ENCODE measurements around the gene OMP. TPM values are rescaled to one million over a fixed set of nuclear protein-coding genes. Genes with fewer than 3 reads are reported as not detected.

The OMP gene
- total and polyA plus RNA-seq, 3 donors from 2014 or later: 1.7 to 6.7 TPM; not detected in 1

- no peaks in the 10 kb centered on the region for H3K36me3 ChIP-seq (ENCODE audit: low read depth, missing control alignments)
Observed at GRCh38 chr11:77148963-77149715, 46.5 kb downstream of the OMP start.

GRCh38 chr11:77149716-77150392 is 47.2 kb downstream of the OMP start:
- TF ChIP-seq CTCF (IDR thresholded peaks at IDR 0.05) (no peak), POLR2A (IDR thresholded peaks at IDR 0.05) (no peak)

More at GRCh38 chr11:77148963-77149715, 46.5 kb downstream of the OMP start:
- no peaks in the 10 kb centered on the region for H3K27me3 ChIP-seq
- H3K4me1 ChIP-seq: peaks cover 38% of the 10 kb centered on the region
- H3K27ac ChIP-seq: no peak overlapping the region
- H3K4me3 ChIP-seq: no peak overlapping the region
- TF ChIP-seq POLR2A (IDR thresholded peaks at IDR 0.05) (no peak), CTCF (IDR thresholded peaks at IDR 0.05) (no peak)
- no peaks in the 10 kb centered on the region for H3K9me3 ChIP-seq
- intact Hi-C loops (cut with DNase I; ENCODE audit: low total_unique reads): no loop called here
- DNase-seq: no peak
- WGBS, 2 donors: 96 to 97% methylated on average over 4 to 8 of the region's 8 CpGs

GRCh38 chr11:77150836-77151235 is 48.2 kb downstream of the OMP start:
- H3K4me1 ChIP-seq: peaks cover 44% of the 10 kb centered on the region
- TF ChIP-seq CTCF (IDR thresholded peaks at IDR 0.05): no peak
- TF ChIP-seq POLR2A (IDR thresholded peaks at IDR 0.05): no peak
- no peak for DNase-seq
- no peaks in the 10 kb centered on the region for H3K9me3 ChIP-seq
- no peaks in the 10 kb centered on the region for H3K27me3 ChIP-seq
- H3K27ac ChIP-seq: no peak overlapping the region
- H3K4me3 ChIP-seq: no peak overlapping the region
- intact Hi-C loops (cut with DNase I; ENCODE audit: low total_unique reads): no loop called here
- no peaks in the 10 kb centered on the region for H3K36me3 ChIP-seq (ENCODE audit: low read depth, missing control alignments)
- 82 to 85% methylated on average over 8 to 10 of the region's 10 CpGs for WGBS, 2 donors

More at GRCh38 chr11:77149716-77150392, 47.2 kb downstream of the OMP start:
- H3K9me3 ChIP-seq: no peaks in the 10 kb centered on the region
- H3K4me1 ChIP-seq: peaks cover 41% of the 10 kb centered on the region
- H3K4me3 ChIP-seq: no peak overlapping the region
- no peaks in the 10 kb centered on the region for H3K36me3 ChIP-seq (ENCODE audit: low read depth, missing control alignments)
- H3K27ac ChIP-seq: no peak overlapping the region
- WGBS, 2 donors: 78 to 87% methylated on average over 10 to 12 of the region's 12 CpGs
- no peak for DNase-seq
- intact Hi-C loops (cut with DNase I; ENCODE audit: low total_unique reads): no loop called here
- H3K27me3 ChIP-seq: no peaks in the 10 kb centered on the region

GRCh38 chr11:77151804-77152509 is 49.3 kb downstream of the OMP start:
- Histone ChIP-seq H3K27ac (no peak overlapping the region), H3K36me3 (ENCODE audit: low read depth, missing control alignments) (no peaks in the 10 kb centered on the region), H3K4me3 (no peak overlapping the region), H3K9me3 (no peaks in the 10 kb centered on the region), H3K27me3 (no peaks in the 10 kb centered on the region), H3K4me1 (peaks cover 42% of the 10 kb centered on the region)
- TF ChIP-seq CTCF (IDR thresholded peaks at IDR 0.05): no peak
- intact Hi-C loops (cut with DNase I; ENCODE audit: low total_unique reads): no loop called here
- 37 to 60% methylated on average over 10 to 11 of the region's 11 CpGs for WGBS, 2 donors
- DNase-seq: no peak
